ENCODE measurements around the gene VWC2.

VWC2 gene

GRCh38 chr7:49771427-49772176 lies 1.8 kb upstream of the VWC2 start:
- Histone ChIP-seq H3K27me3 (peaks cover 43% of the 10 kb centered on the region), H3K9me3 (no peaks in the 10 kb centered on the region), H3K4me1 (no peaks in the 10 kb centered on the region), H3K36me3 (no peaks in the 10 kb centered on the region), H3K4me3 (ENCODE audit: low read depth, low read length) (no peak overlapping the region)
- no peak for DNase-seq
- TF ChIP-seq CTCF (IDR thresholded peaks at IDR 0.05; ENCODE audit: low read depth, low read length): no peak

GRCh38 chr7:49772916-49773217 lies 571 bp upstream of the VWC2 start:
- Histone ChIP-seq H3K9me3 (no peaks in the 10 kb centered on the region), H3K4me3 (ENCODE audit: low read depth, low read length) (no peak overlapping the region), H3K36me3 (no peaks in the 10 kb centered on the region), H3K27me3 (peaks cover 47% of the 10 kb centered on the region), H3K4me1 (no peaks in the 10 kb centered on the region)
- no peak for DNase-seq
- TF ChIP-seq CTCF (IDR thresholded peaks at IDR 0.05; ENCODE audit: low read depth, low read length): no peak

- Histone ChIP-seq H3K27me3 (peaks cover 47% of the 10 kb centered on the region), H3K36me3 (no peaks in the 10 kb centered on the region), H3K4me3 (ENCODE audit: low read depth, low read length) (no peak overlapping the region), H3K9me3 (no peaks in the 10 kb centered on the region), H3K4me1 (no peaks in the 10 kb centered on the region)
- TF ChIP-seq CTCF (IDR thresholded peaks at IDR 0.05; ENCODE audit: low read depth, low read length): no peak
- no peak for DNase-seq
Observed at GRCh38 chr7:49773936-49774458, 559 bp downstream of the VWC2 start.

GRCh38 chr7:49774459-49775064 lies 1.1 kb downstream of the VWC2 start:
- Histone ChIP-seq H3K9me3 (no peaks in the 10 kb centered on the region), H3K27me3 (peaks cover 47% of the 10 kb centered on the region), H3K4me1 (no peaks in the 10 kb centered on the region), H3K4me3 (ENCODE audit: low read depth, low read length) (no peak overlapping the region), H3K36me3 (no peaks in the 10 kb centered on the region)
- no peak for DNase-seq
- no peak for TF ChIP-seq CTCF (IDR thresholded peaks at IDR 0.05; ENCODE audit: low read depth, low read length)

- TF ChIP-seq CTCF (IDR thresholded peaks at IDR 0.05; ENCODE audit: low read depth, low read length): no peak
- H3K36me3 ChIP-seq: no peaks in the 10 kb centered on the region
- peaks cover 47% of the 10 kb centered on the region for H3K27me3 ChIP-seq
- no peaks in the 10 kb centered on the region for H3K9me3 ChIP-seq
- no peak overlapping the region for H3K4me3 ChIP-seq (ENCODE audit: low read depth, low read length)
- DNase-seq: no peak
- H3K4me1 ChIP-seq: no peaks in the 10 kb centered on the region
Observed at GRCh38 chr7:49775065-49775948, 1.9 kb downstream of the VWC2 start.

Data from BE2C (cell line).